ENCODE measurements around the gene PDGFA.

Gene PDGFA

DNA sequence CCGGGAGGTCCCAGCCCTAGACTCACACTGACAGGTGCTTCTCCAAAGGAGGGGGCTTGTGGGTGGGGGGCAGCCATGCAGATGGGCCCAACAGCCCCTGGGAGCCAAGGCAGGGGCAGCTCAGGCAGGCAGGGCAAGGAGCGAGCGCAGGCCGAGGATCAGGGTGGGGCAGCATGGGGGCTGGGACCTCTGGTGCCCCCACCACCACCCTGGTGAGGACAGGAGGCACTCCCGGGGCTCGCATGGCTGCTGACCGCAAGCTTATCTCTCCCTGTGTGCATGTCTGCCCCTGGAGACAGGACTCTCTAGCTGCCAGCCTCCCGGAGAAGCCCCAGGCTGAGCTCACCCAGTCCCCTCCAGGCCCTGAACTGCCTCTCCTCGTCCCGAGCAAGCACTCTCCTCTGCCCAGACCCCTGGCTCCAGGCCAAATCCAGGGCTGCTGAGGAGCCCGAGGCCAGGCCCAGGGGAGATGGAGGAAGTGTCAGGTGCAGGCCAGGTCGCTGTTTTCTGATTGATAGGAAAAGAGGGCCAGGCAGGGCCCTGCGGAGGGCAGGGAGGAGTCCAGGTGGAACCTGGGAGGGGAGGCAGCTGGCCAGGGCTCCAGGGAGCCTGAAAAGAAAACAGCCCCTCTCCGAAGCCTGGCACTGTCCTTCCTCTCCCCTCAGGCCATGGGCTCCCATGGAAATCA lies 39.0 kb downstream of the PDGFA start:
- TF ChIP-seq, protein P1, sequence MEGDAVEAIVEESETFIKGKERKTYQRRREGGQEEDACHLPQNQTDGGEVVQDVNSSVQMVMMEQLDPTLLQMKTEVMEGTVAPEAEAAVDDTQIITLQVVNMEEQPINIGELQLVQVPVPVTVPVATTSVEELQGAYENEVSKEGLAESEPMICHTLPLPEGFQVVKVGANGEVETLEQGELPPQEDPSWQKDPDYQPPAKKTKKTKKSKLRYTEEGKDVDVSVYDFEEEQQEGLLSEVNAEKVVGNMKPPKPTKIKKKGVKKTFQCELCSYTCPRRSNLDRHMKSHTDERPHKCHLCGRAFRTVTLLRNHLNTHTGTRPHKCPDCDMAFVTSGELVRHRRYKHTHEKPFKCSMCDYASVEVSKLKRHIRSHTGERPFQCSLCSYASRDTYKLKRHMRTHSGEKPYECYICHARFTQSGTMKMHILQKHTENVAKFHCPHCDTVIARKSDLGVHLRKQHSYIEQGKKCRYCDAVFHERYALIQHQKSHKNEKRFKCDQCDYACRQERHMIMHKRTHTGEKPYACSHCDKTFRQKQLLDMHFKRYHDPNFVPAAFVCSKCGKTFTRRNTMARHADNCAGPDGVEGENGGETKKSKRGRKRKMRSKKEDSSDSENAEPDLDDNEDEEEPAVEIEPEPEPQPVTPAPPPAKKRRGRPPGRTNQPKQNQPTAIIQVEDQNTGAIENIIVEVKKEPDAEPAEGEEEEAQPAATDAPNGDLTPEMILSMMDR (IDR thresholded peaks at IDR 0.05; ENCODE audit: control insufficient read depth, extremely low read depth, insufficient read depth) = no peak
- no peak overlapping the region for H3K4me3 ChIP-seq (ENCODE audit: low read depth, low read length)
- DNase-seq (ENCODE audit: low read depth) = no peak

DNA sequence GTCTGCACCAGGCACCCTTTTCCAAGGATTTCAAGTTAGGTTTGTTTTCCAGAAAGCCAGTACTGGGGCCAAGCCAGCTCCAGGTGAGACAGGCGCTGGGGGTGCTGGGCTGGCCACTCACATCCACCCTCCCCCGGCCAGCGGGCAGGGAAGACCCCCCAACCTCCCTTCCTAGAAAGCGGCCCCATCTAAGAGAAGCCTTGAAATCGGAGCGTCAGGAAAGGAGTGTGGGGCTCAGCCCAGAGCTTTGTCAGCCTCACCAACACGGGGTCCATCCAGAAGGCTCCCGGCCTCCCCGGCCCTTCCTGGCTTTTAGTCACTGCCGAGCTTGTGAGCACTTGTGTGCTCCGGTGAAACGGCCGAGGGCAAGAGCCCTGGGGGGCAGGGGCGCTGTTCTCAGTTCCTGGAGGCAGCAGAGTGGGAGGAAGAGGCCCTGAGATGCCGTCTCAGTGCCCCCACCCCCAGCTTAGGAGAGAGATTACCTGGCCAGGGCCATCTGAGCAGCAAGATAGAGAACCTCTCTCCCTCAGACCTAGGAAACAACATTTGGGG lies 39.6 kb downstream of the PDGFA start:
- H3K4me3 ChIP-seq (ENCODE audit: low read depth, low read length) = no peak overlapping the region
- TF ChIP-seq, protein P1 (IDR thresholded peaks at IDR 0.05; ENCODE audit: control insufficient read depth, extremely low read depth, insufficient read depth) = no peak
- DNase-seq (ENCODE audit: low read depth) = no peak

DNA sequence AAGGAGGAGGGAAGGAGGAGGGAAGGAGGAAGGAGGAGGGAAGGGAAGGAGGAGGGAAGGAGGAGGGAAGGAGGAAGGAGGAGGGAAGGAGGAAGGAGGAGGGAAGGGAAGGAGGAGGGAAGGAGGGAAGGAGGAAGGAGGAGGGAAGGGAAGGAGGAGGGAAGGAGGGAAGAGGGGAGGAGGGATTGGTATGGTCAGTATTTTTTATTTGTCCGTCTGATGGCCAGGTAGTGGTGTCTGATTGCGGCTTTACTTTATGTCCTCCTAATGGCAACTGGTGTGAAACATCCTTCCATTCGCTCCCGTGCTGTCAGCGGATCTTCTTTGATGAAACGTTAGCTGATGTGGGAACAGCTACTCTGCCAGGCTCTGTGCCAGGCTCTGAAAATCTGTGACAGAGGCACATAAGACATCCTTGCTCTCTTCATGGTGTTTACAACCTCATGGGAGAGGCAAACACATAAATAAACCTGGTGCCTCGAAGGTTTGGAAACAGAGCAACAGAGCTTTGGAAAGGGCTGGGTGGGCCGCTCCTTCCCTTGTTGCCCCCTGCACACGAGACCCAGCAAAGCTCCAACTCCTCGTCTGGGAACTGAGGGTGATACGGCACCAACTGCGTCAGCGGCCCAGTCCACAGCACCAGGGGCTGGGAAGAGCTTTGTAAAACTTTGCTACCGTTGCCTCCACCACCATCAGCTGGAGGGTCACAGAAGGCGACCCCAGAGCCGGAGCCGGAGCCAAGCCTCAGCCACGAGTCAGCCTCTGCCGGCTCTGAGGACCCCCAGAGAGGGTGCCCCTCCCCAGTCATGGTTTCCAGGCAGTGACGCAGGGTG lies 40.3 kb downstream of the PDGFA start:
- no peak overlapping the region for H3K4me3 ChIP-seq (ENCODE audit: low read depth, low read length)
- TF ChIP-seq, protein P1 (IDR thresholded peaks at IDR 0.05; ENCODE audit: control insufficient read depth, extremely low read depth, insufficient read depth) = no peak
- DNase-seq (ENCODE audit: low read depth) = no peak

DNA sequence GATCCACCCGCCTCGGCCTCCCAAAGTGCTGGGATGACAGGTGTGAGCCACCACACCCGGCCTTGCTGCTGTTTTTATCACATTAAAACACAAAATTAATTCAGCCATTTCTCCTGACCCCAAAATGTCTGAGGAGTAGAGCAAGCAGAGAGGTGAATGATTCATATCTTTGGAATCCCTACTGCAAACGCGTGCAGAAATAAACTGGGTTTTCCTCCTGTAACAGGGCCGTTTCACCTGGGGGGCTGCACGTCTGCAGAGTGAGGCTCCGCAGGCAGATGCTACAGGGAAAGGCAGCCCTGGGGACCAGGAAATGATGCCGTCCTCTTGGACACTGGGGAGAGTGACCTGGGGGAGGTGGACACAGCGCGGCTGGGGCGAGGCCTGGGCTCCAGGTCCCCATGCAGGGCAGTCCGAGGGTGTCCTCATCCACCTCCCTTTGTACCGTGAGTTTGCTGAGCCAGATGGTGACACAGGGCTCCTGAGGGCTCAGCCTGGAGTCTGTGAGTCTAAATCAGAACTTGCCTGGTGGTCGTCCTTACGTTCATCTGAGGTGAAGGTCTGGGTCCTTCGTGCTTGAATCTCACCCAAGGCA lies 41.9 kb downstream of the PDGFA start:
- TF ChIP-seq, protein P1 (IDR thresholded peaks at IDR 0.05; ENCODE audit: control insufficient read depth, extremely low read depth, insufficient read depth) = no peak
- no peak for DNase-seq (ENCODE audit: low read depth)
- H3K4me3 ChIP-seq (ENCODE audit: low read depth, low read length) = no peak overlapping the region

DNA sequence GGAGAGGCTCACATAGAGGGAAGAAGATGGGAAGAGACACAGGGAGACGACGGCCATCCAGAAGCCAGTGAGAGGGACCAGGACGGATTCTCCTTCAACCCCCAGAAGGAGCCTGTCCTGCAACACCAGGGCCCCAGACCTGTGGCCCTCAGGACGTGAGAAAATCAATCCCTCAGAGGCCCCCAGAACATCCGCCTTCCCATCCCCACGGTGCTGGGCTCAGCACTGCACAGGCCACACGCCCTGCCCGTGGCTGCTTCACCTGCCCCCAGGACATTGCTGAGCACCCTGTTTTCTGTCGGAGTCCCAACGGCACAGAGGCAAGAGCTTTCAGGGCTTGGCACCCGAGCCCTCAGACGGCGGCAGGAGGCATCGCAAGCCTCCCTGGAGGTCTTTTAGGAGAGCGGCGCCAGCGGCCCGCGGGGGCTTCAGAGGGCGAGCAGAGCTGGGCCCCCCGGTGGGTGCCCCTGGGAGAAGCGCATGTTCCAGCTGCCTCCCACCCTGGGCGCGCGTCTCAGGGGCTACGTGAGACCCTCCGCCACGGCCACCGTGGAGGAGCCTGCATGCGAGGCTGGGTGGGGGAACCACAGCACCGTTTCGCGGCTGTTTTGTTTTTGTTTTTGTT lies 42.8 kb downstream of the PDGFA start:
- TF ChIP-seq, protein P1 (IDR thresholded peaks at IDR 0.05; ENCODE audit: control insufficient read depth, extremely low read depth, insufficient read depth) = no peak
- DNase-seq (ENCODE audit: low read depth) = no peak
- no peak overlapping the region for H3K4me3 ChIP-seq (ENCODE audit: low read depth, low read length)

DNA sequence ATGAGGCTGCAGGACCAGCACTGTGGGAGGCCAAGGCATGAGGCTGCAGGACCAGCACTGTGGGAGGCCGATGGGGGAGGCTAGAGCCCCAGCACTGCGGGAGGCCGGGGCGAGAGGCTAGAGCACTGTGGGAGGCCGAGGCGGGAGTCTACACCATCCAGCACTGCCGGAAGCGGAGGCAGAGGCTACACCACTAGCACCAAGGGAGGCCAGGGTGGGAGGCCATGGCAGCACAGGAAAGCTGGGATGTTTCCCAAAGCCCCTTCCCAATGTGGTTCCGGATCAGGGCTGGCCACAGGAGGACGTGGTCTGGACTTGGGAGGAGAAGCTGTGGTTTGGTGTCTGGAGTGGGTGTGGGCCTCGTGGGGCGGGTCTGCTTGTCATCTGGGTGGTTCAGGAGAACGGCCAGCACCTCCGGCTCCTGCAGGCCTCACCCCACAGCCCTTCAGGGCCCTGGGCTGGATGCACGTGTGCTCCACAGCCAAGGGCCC lies 43.6 kb downstream of the PDGFA start:
- TF ChIP-seq, protein P1 (IDR thresholded peaks at IDR 0.05; ENCODE audit: control insufficient read depth, extremely low read depth, insufficient read depth) = no peak
- no peak overlapping the region for H3K4me3 ChIP-seq (ENCODE audit: low read depth, low read length)
- no peak for DNase-seq (ENCODE audit: low read depth)
